Measurements from ENCODE around the gene TPCN2.

The TPCN2 gene

GRCh38 chr11:69163842-69164241 lies 115.1 kb downstream of the TPCN2 start:
- Histone ChIP-seq H3K27me3 (ENCODE audit: control insufficient read depth in 1 of 2, insufficient read depth in 2 of 2, low read length in 2 of 2) (no peaks in the 10 kb centered on the region), H3K4me3 (ENCODE audit: low read depth in 1 of 2, low read length in 2 of 2) (no peak overlapping the region), H3K36me3 (ENCODE audit: insufficient read depth, low read length) (no peaks in the 10 kb centered on the region), H3K9ac (ENCODE audit: low read length) (no peak overlapping the region), H3K9me3 (ENCODE audit: low read length) (no peaks in the 10 kb centered on the region), H3K27ac (ENCODE audit: low read depth, low read length) (no peak overlapping the region), H3K4me1 (ENCODE audit: insufficient read depth, low read length) (peaks cover 7% of the 10 kb centered on the region)

- Histone ChIP-seq H3K36me3 (ENCODE audit: insufficient read depth, low read length) (no peaks in the 10 kb centered on the region), H3K27me3 (ENCODE audit: control insufficient read depth in 1 of 2, insufficient read depth in 2 of 2, low read length in 2 of 2) (no peaks in the 10 kb centered on the region), H3K27ac (ENCODE audit: low read depth, low read length) (no peak overlapping the region), H3K4me3 (ENCODE audit: low read depth in 1 of 2, low read length in 2 of 2) (no peak overlapping the region), H3K4me1 (ENCODE audit: insufficient read depth, low read length) (peaks cover 7% of the 10 kb centered on the region), H3K9ac (ENCODE audit: low read length) (no peak overlapping the region), H3K9me3 (ENCODE audit: low read length) (no peaks in the 10 kb centered on the region)
These were observed 116.1 kb downstream of the TPCN2 start for GRCh38 chr11:69164824-69165223.

GRCh38 chr11:69165775-69166174 lies 117.0 kb downstream of the TPCN2 start:
- Histone ChIP-seq H3K9ac (ENCODE audit: low read length) (no peak overlapping the region), H3K36me3 (ENCODE audit: insufficient read depth, low read length) (no peaks in the 10 kb centered on the region), H3K9me3 (ENCODE audit: low read length) (no peaks in the 10 kb centered on the region), H3K4me1 (ENCODE audit: insufficient read depth, low read length) (peaks cover 5% of the 10 kb centered on the region), H3K27me3 (ENCODE audit: control insufficient read depth in 1 of 2, insufficient read depth in 2 of 2, low read length in 2 of 2) (no peaks in the 10 kb centered on the region), H3K4me3 (ENCODE audit: low read depth in 1 of 2, low read length in 2 of 2) (no peak overlapping the region), H3K27ac (ENCODE audit: low read depth, low read length) (no peak overlapping the region)

- Histone ChIP-seq H3K36me3 (ENCODE audit: insufficient read depth, low read length) (no peaks in the 10 kb centered on the region), H3K4me3 (ENCODE audit: low read depth in 1 of 2, low read length in 2 of 2) (peak overlapping the region; percentile 11 to 16), H3K9me3 (ENCODE audit: low read length) (no peaks in the 10 kb centered on the region), H3K9ac (ENCODE audit: low read length) (no peak overlapping the region), H3K27me3 (ENCODE audit: control insufficient read depth in 1 of 2, insufficient read depth in 2 of 2, low read length in 2 of 2) (no peaks in the 10 kb centered on the region), H3K4me1 (ENCODE audit: insufficient read depth, low read length) (no peaks in the 10 kb centered on the region), H3K27ac (ENCODE audit: low read depth, low read length) (no peak overlapping the region)
These were observed 117.7 kb downstream of the TPCN2 start for GRCh38 chr11:69166218-69167115.

GRCh38 chr11:69167130-69167915 lies 118.6 kb downstream of the TPCN2 start:
- no peaks in the 10 kb centered on the region for H3K36me3 ChIP-seq (ENCODE audit: insufficient read depth, low read length)
- H3K27ac ChIP-seq (ENCODE audit: low read depth, low read length) = no peak overlapping the region
- H3K27me3 ChIP-seq (ENCODE audit: control insufficient read depth in 1 of 2, insufficient read depth in 2 of 2, low read length in 2 of 2) = no peaks in the 10 kb centered on the region
- no peaks in the 10 kb centered on the region for H3K9me3 ChIP-seq (ENCODE audit: low read length)
- peak overlapping the region in 1 of 2 donors; percentile 11 for H3K4me3 ChIP-seq (ENCODE audit: low read depth in 1 of 2, low read length in 2 of 2)
- H3K4me1 ChIP-seq (ENCODE audit: insufficient read depth, low read length) = no peaks in the 10 kb centered on the region
- no peak overlapping the region for H3K9ac ChIP-seq (ENCODE audit: low read length)

- H3K27ac ChIP-seq (ENCODE audit: low read depth, low read length) = no peak overlapping the region
- H3K4me1 ChIP-seq (ENCODE audit: insufficient read depth, low read length) = no peaks in the 10 kb centered on the region
- H3K4me3 ChIP-seq (ENCODE audit: low read depth in 1 of 2, low read length in 2 of 2) = no peak overlapping the region
- H3K36me3 ChIP-seq (ENCODE audit: insufficient read depth, low read length) = no peaks in the 10 kb centered on the region
- no peak overlapping the region for H3K9ac ChIP-seq (ENCODE audit: low read length)
- H3K27me3 ChIP-seq (ENCODE audit: control insufficient read depth in 1 of 2, insufficient read depth in 2 of 2, low read length in 2 of 2) = no peaks in the 10 kb centered on the region
- no peaks in the 10 kb centered on the region for H3K9me3 ChIP-seq (ENCODE audit: low read length)
These were observed 119.4 kb downstream of the TPCN2 start for GRCh38 chr11:69167916-69168691.

- H3K27ac ChIP-seq (ENCODE audit: low read depth, low read length) = no peak overlapping the region
- no peaks in the 10 kb centered on the region for H3K9me3 ChIP-seq (ENCODE audit: low read length)
- no peaks in the 10 kb centered on the region for H3K27me3 ChIP-seq (ENCODE audit: control insufficient read depth in 1 of 2, insufficient read depth in 2 of 2, low read length in 2 of 2)
- no peaks in the 10 kb centered on the region for H3K4me1 ChIP-seq (ENCODE audit: insufficient read depth, low read length)
- no peak overlapping the region for H3K9ac ChIP-seq (ENCODE audit: low read length)
- H3K4me3 ChIP-seq (ENCODE audit: low read depth in 1 of 2, low read length in 2 of 2) = no peak overlapping the region
- no peaks in the 10 kb centered on the region for H3K36me3 ChIP-seq (ENCODE audit: insufficient read depth, low read length)
These were observed 120.7 kb downstream of the TPCN2 start for GRCh38 chr11:69169479-69169878.

- Histone ChIP-seq H3K9me3 (ENCODE audit: low read length) (no peaks in the 10 kb centered on the region), H3K4me1 (ENCODE audit: insufficient read depth, low read length) (no peaks in the 10 kb centered on the region), H3K27me3 (ENCODE audit: control insufficient read depth in 1 of 2, insufficient read depth in 2 of 2, low read length in 2 of 2) (no peaks in the 10 kb centered on the region), H3K36me3 (ENCODE audit: insufficient read depth, low read length) (no peaks in the 10 kb centered on the region), H3K4me3 (ENCODE audit: low read depth in 1 of 2, low read length in 2 of 2) (no peak overlapping the region), H3K27ac (ENCODE audit: low read depth, low read length) (no peak overlapping the region), H3K9ac (ENCODE audit: low read length) (no peak overlapping the region)
These were observed 122.0 kb downstream of the TPCN2 start for GRCh38 chr11:69170704-69171103.

GRCh38 chr11:69171476-69172240 lies 122.9 kb downstream of the TPCN2 start:
- H3K27ac ChIP-seq (ENCODE audit: low read depth, low read length) = no peak overlapping the region
- H3K9me3 ChIP-seq (ENCODE audit: low read length) = no peaks in the 10 kb centered on the region
- no peaks in the 10 kb centered on the region for H3K36me3 ChIP-seq (ENCODE audit: insufficient read depth, low read length)
- no peaks in the 10 kb centered on the region for H3K4me1 ChIP-seq (ENCODE audit: insufficient read depth, low read length)
- no peak overlapping the region for H3K9ac ChIP-seq (ENCODE audit: low read length)
- H3K4me3 ChIP-seq (ENCODE audit: low read depth in 1 of 2, low read length in 2 of 2) = no peak overlapping the region
- no peaks in the 10 kb centered on the region for H3K27me3 ChIP-seq (ENCODE audit: control insufficient read depth in 1 of 2, insufficient read depth in 2 of 2, low read length in 2 of 2)

GRCh38 chr11:69172674-69173073 lies 123.9 kb downstream of the TPCN2 start:
- Histone ChIP-seq H3K9me3 (ENCODE audit: low read length) (no peaks in the 10 kb centered on the region), H3K9ac (ENCODE audit: low read length) (no peak overlapping the region), H3K27ac (ENCODE audit: low read depth, low read length) (no peak overlapping the region), H3K36me3 (ENCODE audit: insufficient read depth, low read length) (no peaks in the 10 kb centered on the region), H3K4me3 (ENCODE audit: low read depth in 1 of 2, low read length in 2 of 2) (no peak overlapping the region), H3K4me1 (ENCODE audit: insufficient read depth, low read length) (no peaks in the 10 kb centered on the region), H3K27me3 (ENCODE audit: control insufficient read depth in 1 of 2, insufficient read depth in 2 of 2, low read length in 2 of 2) (no peaks in the 10 kb centered on the region)

All from muscle layer of colon (tissue), 2 donors.